Colon (tissue), 2 donors: ENCODE measurements around the gene MOGAT3.

Source experiments
- FAIRE-seq: peaks from 2 replicates; lab custom pipeline; 2012; peaks lifted over from hg19 to GRCh38; lab: Jason Lieb, UNC
- donor health status: control.
- donor health status: control.

Gene MOGAT3

DNA sequence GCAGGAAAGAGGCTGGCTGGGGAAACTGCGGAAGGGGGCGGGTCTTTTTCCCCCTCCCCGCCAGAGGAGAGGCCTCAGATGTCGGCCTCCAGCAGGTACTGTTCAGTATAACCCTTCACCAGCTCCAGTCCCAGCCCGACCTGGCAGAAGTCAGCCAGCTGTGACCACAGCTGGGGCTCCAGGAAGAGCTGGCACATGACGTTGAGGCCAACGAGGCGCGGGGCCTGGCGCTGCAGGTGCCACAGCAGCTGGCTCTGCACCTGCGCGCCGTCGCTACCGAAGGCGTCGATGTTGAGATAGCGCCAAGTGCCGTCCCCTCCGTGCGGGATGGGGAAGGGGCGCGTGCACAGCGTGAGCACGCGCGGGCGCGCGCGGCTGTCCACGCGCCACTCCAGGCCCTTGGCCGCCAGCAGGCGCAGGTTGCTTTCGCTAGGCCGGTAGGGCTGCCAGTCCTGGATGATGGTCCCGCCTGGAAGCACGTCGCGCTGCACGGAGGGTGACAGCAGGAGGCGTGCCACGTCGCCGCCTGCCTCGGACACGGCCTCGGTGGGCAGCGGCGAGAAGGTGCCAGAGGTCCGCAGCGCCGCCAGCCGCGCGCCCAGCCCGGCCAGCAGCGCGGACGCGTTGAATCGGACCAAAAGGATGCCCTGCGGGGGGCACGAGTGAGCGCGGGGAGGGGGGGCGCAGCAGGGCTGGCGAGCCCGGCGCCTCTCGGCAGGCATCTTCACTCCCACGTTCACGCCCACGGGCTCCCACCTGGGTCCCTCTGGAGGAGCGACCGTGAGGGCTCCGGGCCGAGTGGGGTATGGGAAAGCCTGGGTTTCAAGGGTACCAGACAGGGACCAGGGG lies 28.6 kb downstream of the MOGAT3 start:
- no peak for FAIRE-seq

DNA sequence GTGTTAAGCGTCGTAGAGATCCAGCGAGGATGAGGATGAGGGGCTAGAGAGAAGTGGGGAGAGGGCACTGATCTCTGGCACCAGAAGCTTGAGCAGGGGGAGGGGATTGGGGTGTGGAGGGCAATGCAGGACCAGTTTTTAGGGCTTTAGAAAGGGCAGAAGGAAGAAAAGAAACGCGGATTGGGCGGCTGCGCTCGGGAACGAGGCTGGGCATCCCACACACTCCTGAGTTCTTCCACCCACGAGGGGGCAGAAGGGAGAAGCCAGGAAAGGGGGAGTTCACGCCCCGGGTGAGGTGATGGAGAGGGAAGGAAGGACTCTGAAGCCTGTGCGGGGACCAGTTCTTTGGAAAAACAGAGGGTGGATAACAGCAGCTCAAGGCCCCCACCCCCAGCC lies 29.4 kb downstream of the MOGAT3 start:
- FAIRE-seq: no peak

DNA sequence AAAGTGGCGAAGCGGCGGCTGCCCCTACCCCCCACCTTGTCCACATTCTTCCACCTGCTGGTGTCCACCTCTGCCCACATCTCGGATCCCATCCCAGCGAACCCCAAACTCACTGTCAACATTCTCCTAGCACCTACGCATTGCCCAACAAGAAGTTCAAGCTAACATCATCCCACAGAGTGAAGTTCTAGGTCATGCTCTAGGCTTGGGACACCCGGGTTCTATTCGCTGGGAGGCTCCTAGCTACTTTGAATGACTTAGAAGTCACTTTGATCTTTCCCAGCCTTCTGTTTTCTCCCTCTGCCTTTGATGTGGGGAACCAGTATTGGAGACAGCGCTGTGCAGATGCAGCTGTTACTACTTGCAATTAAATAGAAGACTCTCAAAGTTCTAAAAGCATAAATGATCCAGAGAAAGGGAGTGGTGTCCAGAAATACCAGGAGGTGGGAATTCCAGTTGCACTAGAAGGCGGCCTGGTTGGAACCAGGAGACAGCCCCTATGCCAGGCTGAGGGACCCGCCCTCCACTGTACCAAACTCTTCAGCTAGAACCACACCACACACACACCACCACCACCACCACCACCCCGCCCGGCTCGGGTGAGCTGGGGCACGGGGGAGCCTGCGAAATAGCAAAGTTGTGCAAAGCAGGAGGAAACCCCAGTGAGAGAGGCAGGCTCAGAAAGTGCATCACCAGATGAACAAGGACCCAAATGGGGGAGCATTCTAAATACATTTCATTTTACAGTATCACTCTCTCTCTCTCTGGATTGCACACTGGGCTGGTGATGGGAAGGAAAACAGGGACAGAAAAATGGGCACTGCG lies 30.0 kb downstream of the MOGAT3 start:
- no peak for FAIRE-seq

DNA sequence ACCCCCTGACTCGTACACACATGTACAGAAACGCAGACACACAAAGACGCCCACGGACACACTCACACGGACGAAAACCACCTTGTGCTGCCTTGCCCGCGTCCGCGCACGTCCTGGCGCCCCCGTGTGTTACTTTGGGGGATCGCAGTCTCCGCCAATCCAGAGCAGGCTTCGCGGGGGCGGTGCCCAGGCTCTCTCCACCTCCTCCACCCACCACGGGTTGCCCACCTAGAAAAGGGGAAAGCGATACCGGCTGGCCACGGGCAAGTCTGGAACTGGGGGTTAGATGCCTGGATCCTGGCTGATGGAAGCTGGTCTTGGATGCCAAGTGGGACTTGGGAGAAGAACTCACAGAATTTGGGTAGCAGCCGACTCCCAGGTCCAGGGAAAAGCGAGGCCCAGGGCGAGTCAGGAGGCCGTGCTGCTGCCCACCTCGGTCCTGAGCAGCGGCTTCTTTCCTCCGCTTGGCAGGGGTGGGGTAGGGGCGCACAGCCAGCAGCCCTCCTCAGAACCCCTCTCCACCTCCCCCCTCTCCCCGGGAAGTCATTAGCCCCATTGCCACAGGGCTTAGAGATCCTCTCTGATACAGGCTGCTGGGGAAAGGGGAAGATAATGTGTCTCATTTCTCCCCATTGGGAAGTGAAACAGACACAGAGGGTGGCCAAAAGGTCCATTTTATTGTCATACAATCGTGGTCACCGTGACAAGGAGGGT lies 30.8 kb downstream of the MOGAT3 start:
- FAIRE-seq: no peak

DNA sequence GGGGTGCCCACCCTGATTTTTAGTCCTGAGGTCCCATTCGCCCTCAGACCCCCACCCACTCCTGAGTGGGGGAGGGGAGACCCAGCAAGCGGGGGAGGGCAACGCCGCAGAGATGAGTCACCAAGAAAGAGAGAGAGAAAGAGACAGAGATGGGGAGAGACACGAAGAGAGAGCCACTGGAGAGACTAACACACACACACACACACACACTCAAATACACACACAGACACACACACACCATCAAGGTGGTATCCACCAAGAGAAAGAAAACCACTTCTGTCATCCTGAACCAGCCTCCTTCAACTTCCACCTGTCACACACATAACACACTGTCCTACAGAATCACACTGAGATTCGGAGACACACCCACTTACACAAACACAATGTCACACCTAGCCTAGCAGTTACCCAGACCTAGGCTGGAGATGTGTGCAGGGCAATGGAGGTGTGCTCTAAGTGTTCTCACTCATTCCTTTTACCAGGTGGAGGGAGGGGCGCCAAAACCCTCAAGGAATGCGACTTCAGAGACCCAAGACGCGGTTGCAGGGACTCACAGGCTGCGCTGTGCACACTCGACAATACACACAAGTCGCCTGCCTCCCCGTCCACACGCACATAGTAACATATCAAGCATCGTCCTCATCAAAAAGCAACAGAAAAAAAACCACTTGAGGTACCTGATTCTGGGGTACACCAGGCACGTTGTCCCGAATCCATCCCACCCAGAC lies 31.6 kb downstream of the MOGAT3 start:
- no peak for FAIRE-seq

DNA sequence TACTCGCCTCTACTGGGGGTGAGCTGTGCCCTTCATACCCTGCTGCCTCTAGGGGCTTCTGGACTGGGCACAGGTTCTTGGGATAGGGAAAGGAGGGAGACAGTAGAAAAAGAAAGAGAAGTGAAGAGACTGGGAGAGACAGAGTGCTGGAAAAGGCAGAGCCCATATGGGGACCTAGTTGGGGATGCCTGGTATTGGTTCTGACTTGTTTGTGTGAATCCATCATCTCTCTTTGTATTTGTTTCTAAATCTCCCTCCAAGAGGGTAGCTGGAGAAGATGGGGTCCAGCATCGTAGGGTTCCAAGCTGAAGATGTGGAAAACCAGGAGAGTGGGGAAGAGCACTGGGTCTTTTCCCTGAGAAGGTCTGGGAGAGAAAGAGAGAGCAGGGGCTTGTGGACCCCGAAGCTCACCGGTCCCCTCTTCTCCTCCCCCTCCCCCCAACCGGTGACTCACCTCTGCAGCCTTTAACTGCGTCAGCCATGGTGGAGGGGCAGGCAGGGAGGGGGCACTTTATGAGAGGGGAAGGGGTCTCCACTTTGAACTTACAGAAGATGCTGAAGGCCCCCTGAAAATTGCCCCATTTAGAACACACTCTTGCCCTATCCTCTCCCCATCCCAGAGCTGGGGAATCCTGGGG lies 32.3 kb downstream of the MOGAT3 start:
- FAIRE-seq: no peak

DNA sequence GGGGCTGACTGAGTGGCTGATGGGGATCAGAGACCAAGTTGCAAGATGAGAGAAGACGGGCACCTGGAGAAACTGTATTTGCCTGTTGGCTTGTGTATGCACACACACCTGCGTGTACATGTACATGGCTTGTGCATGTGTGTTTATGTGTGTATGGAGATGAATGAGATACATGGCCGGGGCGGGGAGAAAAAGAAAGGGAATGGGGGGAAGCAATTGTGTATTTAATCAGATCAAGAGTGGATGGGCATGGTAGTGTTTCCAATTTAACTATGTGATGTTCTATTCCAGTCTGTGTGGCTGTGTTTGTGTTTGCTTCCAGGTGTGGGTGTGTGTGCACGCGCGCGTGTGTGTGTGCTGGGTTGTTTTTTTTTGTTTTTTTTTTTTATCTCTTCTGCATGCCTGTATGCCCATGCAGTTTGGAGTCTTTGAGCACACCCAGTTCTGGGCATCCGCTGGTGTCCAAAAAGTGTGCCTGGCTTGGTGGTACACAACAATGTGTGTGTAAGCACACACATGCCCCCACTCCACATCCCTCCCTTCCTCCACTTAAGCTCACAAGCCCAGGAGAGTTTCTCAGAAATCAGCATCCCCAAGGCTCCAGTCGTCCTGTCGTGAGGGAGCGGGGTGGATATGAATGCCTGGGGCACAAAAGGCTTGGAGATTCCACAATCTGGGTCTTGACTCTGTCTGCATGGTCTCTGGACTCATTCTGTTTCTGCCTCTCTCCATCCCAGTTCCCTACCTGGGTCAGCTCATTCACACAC lies 33.0 kb downstream of the MOGAT3 start:
- no peak for FAIRE-seq

DNA sequence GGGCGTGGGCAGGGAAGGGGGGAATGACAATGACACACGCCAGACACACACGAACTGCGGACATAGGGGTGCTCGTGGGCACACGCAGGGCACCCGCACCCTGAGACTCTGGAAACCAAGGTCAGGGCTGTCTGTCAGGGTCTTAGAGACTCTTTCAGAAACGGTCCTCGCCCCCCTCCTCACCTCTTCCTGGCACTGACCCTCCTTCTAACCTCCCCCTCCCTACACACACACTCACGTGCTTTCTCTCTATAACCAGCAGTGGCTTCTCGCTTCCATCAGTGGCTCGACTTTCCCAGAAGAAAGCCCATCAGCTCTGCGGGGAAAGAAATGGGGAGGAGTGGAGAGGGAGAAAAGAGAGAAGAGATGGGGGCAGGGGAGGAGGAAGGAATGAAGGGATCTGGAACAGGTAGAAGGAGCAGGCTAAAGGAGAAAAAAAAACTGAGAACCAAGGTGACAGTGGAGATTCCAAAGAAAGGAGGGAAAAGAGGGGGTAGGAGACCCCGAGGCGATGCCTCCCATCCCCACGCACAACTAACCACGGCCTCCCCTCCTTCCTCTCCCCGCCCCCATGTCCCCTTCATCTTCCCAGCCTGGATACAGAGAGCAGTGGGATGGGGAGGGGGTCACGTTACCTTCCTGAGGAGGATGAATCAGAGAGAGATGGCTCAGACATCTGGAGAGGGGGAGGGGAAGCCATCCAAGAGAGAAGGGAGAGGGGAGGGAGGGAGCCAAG lies 33.8 kb downstream of the MOGAT3 start:
- no peak for FAIRE-seq

DNA sequence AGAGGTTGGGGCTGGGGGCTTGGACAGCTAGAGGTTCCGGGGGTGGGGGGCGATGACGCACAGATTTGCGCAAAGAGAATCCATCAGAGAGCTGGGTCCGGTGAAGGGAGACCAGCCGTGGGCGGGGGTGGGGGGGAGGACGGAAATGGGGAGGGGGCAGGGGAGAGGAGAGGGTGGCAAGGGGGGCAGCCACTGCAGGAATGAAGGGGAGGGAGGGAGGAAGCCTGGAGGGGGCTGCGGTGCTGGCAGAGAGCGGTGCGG lies 34.3 kb downstream of the MOGAT3 start:
- no peak for FAIRE-seq

DNA sequence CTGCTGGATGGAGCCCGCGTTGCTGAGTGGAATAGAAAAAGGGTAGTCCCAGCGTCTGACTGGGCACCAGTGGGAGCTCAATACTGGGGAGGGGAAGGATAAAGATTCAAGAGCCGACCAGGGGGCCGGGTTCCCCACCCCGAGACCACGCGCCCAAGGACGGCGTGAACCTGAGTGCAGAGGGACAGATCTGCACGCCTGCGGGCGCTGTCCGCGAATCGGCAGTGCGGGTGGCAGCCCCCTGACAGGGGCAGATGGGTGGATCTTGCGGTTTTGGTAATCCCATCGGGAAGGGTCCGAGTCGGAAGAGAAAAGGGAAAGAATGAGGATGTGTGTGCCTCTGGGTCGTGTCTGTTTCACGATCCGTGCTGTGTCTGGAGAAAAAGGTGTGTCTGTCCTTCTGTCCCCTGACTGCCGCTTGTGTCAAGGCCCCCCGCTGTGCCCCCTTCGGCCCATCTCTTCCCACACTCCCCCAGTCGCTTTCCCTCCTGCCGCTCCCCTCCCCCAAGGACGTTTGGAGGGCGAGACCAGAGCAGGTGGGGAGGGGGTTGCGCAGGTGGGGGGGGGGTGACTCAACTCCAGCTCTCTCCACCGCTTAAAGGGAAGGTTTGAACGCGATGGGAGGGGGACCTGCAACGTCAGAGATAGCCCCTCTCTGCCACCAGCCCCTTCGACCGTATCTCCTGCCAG lies 34.7 kb downstream of the MOGAT3 start:
- no peak for FAIRE-seq

DNA sequence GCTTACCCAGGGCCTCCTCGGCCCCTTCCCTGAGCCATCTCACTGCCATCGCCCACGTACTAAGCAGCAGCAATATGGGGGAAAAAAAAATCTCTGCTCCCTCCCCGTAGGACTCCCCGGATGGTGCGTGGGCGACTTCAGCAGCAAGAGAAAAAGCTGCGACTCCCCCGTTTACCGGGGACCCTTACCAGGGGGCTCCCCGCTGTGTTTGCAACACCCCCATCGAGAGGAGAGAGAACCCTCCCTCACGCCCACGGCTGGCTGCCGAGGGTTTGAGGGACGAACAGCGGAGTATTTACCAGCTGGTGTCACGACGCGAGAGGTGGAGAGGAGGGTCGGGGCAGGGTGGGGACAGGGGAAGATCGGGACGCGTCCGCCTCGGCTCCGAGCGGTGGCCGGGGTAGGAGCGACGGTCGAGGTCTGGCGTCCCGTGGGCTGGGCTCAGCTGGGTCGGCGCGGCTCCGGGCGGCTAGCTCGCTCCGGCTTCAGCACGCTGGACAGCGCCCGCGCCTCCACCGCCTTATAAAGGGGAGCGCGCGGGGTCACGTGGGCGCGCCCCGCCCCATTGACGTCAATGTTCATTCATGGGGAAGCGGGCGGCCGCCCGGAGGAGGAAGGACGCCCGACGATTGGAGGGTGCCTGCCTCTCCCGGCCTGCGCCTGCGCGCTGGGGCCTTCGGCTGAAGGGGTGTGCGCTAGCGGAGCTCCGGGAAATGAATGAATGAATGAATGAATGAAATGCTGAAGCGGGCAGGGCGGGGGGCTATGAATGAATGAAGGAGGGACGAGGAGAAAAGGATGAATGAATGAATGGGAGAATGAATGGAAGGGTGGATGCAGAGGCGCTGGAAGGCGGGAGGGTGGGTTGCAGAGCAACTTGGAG lies 35.5 kb downstream of the MOGAT3 start, which contains the start of gene VGF:
TSS of gene VGF (minus strand) at position 495 of the 883 bp plus-strand sequence. CDS start 726 bp downstream, outside the sequence.
- FAIRE-seq: no peak

DNA sequence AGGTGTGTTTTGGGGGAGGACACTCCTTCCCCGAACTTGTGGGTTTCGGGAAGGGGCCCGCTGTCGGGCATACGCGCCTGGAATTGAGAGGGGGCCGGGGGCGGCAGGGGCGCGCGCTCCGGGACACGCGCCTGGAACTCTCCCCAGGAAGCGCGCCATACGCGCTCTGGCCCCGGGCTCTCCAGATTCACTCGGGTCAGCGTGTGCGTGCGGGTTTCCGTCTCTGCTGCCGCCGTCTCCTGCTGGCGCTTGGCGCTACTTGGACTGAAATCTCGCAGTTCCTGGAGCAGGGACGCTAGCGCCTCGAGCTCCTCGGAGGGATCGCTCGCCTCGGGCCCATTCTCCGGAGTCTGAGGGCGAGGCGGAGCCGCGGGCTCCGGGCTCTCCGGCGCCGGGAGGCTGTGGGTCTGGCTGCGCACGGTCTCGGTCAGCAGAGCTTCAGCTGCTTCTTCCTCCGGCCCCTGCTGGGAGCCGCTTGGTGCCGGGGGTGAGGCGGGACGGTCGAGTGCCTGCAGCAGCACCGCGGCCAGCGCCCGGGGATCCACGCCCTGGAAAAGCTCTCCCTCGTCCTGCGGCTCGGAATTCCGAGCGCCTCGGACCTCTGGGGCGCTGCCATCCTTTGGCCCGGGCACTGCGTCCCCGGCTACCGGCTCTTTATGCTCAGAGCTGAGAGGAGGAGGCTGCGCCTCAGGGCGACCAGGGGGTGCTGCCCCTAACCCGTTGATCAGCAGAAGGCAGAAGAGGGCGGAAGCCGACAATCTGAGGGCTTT lies 36.6 kb downstream of the MOGAT3 start:
- FAIRE-seq: no peak

DNA sequence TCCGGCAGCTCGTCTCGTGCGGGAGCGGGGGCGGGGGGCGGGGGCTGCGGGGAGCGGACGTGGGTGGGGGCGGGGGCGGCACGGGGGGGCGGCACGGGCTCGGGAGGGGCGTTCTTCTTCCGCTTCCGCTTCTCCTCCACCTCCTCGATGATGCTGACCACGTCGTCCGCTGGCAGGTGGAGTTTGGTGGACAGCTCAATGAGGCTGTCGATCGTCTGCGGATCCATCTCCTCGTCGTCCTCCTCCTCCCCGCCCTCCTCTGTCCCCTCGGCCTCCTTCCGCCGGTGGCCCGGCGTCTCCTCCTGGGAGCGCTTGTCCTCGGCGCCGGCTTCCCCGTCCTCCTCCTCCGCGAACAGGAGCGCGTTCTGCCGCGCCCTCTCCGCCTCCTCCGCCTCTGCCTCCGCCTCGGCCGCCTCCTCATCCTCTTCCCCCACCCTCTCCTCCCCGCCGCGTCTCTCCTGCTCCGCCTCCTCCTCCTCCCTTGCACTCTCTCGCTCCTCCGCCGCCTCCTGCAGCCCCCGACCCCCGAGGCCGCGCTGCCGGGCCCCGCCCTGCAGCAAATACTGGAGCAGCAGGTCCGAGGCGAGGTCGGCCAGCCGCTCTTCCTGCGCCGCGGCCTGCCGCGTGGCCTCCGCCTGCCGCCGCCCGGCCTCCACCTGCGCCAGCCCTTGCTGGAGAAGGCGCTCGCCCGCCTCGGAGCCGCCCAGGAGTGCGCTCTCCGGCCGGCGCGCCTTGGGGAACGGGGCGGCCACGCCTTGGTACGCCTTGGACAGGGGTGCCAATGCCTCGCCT lies 37.4 kb downstream of the MOGAT3 start:
- FAIRE-seq: no peak

DNA sequence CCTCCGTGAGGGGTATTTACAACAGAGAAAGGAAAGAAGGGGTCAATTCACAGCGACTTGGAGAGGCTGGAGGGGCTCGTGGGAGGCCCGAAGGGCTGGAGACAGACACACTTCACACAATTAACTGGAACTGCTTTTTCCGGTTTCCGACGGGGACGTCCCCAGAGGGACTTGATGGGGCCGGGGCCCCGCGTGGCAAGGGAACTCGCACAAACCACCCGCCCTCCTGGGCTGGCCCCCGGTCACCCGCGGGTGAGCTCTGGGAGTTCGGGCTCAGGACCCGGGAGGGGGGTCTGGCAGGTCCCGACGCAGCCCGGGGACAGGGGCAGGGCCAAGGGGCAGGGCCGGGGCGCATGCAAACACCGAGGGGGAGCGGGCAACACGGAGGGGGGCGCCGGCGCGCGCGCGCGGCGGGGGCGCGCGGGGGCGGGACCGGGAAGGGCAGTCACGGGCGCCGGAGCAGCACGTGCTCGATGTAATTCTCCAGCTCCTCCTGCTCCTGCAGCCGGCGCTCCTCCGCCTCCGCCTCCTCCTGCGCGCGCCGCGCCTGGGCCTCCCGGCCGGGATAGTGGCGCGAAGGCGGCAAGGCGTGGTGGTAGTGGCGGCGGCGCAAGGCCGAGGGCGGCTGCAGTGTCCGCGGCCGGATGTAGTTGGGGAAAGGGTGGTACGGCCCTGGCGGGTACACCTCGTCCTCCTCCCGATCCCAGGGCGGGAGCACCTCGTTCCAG lies 38.1 kb downstream of the MOGAT3 start:
- FAIRE-seq: no peak

DNA sequence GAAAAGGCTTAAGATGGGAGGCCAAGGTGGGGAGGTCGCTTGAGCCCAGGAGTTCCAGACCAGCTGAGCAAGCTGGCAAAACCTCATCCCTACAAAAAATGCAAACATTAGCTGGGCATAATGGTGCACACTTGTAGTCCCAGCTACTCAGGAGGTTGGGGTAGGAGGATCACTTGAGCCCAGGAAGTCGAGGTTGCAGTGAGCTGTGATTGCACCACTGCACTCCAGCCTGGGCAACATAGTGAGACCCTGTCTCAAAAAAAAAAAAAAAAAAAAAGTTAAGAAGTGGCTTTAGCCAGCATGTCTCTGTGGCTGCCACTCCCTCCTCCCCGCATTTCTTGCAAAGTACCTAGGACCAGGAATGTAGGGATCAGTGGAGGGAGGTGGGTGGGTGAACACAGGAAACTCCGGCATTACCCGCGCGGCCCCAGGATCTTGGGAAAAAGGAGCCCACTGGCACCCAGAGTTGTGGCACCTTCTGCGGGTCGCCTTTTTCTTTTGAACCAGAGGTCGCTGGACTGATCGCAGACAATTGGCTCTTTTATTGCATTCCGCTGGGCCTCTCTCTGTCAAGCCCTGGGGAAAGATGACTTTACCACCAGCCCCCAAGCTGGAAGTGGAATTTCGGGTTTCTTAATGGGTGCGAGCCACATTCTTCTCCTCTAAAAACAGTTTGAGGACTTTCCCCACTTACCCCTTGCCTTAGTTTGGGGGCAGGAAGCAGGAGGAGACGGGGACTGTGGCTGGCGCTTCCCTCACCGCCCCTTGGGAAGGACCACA lies 39.0 kb downstream of the MOGAT3 start:
- FAIRE-seq: no peak
